Measurements from ENCODE around the gene RAD51B.

Gene RAD51B

DNA sequence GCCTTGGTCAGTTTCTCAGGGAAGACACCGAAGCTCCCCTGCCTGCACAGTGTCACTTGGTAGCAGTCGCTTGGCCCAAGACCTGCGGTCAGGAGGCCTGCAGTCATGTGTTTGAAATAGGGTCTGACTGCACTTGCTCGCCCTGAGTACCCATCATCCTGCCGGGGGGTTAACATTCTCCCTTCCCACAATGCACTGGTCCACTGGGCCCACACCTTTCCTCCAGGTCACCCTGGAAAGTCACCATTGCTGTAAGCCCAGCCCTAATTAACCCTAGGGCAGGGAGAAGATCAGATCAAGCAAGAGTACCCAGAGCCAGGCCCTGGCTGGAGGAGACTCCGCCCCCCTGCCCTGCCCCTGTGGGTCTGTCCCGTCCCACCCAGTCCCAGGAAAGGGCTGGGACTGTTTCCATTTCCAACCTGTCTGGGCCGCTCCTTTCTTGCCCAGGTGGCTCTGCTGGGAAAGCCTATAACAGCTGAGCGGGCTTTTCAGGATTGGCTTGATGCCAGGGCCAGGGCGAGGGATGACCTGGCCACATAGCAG, 886.2 kb downstream of the RAD51B start:
- Mint-ChIP-seq H3K27me3 (ENCODE audit: low read depth) (peaks cover 12% of the 10 kb centered on the region), H3K27ac (peak overlapping the region; percentile 69 to 97 (median 97)), H3K4me1 (peaks cover 41% of the 10 kb centered on the region), H3K4me3 (no peak overlapping the region), H3K36me3 (ENCODE audit: low read depth) (peaks cover 5% of the 10 kb centered on the region), H3K9me3 (peaks cover 5% of the 10 kb centered on the region)
- TF ChIP-seq, protein P1, sequence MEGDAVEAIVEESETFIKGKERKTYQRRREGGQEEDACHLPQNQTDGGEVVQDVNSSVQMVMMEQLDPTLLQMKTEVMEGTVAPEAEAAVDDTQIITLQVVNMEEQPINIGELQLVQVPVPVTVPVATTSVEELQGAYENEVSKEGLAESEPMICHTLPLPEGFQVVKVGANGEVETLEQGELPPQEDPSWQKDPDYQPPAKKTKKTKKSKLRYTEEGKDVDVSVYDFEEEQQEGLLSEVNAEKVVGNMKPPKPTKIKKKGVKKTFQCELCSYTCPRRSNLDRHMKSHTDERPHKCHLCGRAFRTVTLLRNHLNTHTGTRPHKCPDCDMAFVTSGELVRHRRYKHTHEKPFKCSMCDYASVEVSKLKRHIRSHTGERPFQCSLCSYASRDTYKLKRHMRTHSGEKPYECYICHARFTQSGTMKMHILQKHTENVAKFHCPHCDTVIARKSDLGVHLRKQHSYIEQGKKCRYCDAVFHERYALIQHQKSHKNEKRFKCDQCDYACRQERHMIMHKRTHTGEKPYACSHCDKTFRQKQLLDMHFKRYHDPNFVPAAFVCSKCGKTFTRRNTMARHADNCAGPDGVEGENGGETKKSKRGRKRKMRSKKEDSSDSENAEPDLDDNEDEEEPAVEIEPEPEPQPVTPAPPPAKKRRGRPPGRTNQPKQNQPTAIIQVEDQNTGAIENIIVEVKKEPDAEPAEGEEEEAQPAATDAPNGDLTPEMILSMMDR (IDR thresholded peaks at IDR 0.05; ENCODE audit: unreplicated experiment in 3 of 3) = no peak

DNA sequence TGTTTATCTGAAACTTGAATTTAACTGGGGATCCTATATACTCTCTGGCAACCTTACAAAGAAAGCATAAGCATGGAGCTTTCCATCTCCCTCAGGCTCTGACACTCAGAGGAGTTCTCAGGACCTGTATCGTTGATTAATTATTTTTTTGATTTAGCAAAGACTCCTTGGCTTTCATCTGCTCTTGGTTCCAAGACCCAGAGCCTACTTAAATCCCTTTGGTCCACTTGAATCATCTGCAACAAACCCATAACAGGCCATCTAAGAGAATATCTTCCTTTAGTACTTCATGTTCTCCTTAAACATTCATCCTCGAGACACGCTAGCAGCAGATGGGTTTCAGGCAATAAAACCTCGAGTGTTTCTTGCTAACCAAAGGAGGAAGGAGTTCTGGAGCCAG, 887.9 kb downstream of the RAD51B start:
- Mint-ChIP-seq H3K4me1 (peaks cover 43% of the 10 kb centered on the region), H3K9me3 (no peaks in the 10 kb centered on the region), H3K27ac (peak overlapping the region; percentile 58 to 97 (median 97)), H3K27me3 (ENCODE audit: low read depth) (peaks cover 11% of the 10 kb centered on the region), H3K36me3 (ENCODE audit: low read depth) (no peaks in the 10 kb centered on the region), H3K4me3 (no peak overlapping the region)
- TF ChIP-seq, protein P1 (IDR thresholded peaks at IDR 0.05; ENCODE audit: unreplicated experiment in 3 of 3) = no peak

DNA sequence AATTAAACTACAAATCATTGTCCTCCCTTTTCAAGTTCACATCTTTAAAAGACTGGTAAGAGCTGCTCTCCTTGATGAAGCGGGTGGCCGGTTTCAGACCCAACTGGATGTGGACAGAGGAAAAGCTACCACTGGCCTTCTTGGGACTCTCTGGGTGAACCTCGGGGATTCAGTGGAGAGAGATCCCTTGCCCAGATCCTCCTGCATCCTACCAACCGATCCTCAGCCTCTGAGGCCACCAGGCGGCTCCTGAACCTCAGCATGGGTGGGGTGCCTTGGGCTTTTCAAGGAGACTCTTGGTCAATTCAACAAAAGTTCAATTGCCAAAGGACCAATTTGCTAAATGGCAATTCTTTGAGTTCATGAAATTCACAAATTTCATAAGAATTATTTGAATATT, 888.8 kb downstream of the RAD51B start:
- H3K36me3 Mint-ChIP-seq (ENCODE audit: low read depth) = no peaks in the 10 kb centered on the region
- H3K4me3 Mint-ChIP-seq = no peak overlapping the region
- H3K27me3 Mint-ChIP-seq (ENCODE audit: low read depth) = peaks cover 11% of the 10 kb centered on the region
- peak overlapping the region in 1 of 3 experiments; percentile 97 for H3K27ac Mint-ChIP-seq
- peaks cover 50% of the 10 kb centered on the region for H3K4me1 Mint-ChIP-seq
- TF ChIP-seq, protein P1 (IDR thresholded peaks at IDR 0.05; ENCODE audit: unreplicated experiment in 3 of 3) = no peak
- H3K9me3 Mint-ChIP-seq = no peaks in the 10 kb centered on the region

DNA sequence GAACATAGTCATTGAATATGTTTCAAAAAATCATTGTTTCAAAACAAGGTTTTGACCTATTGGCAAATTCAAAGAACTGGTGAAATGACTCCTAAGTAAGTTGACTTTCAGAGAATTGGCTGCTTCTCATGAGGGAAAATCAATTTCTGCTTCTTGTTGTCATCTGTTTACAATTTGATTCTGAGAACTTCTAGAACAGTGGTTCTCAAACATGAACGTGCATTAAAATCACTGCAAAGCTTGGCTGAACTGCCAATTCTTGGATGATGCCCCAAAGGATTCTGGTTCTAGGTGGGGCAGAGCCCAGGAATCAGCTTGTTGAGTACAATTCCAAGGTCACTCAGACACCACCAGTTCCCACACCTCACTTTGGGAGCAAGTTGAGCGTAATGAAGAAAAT, 889.4 kb downstream of the RAD51B start:
- TF ChIP-seq, protein P1 (IDR thresholded peaks at IDR 0.05; ENCODE audit: unreplicated experiment in 3 of 3) = no peak
- Mint-ChIP-seq H3K27me3 (ENCODE audit: low read depth) (peaks cover 11% of the 10 kb centered on the region), H3K4me1 (peaks cover 57% of the 10 kb centered on the region), H3K9me3 (no peaks in the 10 kb centered on the region), H3K4me3 (no peak overlapping the region), H3K27ac (no peak overlapping the region), H3K36me3 (ENCODE audit: low read depth) (no peaks in the 10 kb centered on the region)

DNA sequence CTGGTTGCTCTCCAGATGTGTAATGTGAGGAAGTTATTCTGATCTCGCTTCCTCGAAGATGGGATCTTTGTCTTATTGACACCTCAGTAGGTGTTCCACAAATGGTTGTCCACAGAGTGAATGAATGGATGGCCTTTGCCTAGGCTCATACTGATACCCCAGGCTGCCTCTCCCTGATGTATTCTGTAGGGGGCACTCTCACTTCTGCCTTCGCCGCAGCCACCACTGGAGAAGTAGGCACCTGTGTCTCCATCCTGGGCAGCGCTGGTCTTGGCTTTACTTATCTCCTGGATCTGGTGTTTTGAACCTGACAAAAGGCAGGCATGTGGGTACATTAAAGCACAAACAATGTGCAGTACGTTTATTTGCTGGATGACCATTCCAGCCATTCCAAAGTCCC, 891.2 kb downstream of the RAD51B start:
- H3K27ac Mint-ChIP-seq = peak overlapping the region in 1 of 3 experiments; percentile 34
- no peaks in the 10 kb centered on the region for H3K36me3 Mint-ChIP-seq (ENCODE audit: low read depth)
- peaks cover 55% of the 10 kb centered on the region for H3K4me1 Mint-ChIP-seq
- no peak overlapping the region for H3K4me3 Mint-ChIP-seq
- TF ChIP-seq, protein P1 (IDR thresholded peaks at IDR 0.05; ENCODE audit: unreplicated experiment in 3 of 3) = no peak
- H3K27me3 Mint-ChIP-seq (ENCODE audit: low read depth) = peaks cover 8% of the 10 kb centered on the region
- H3K9me3 Mint-ChIP-seq = no peaks in the 10 kb centered on the region

DNA sequence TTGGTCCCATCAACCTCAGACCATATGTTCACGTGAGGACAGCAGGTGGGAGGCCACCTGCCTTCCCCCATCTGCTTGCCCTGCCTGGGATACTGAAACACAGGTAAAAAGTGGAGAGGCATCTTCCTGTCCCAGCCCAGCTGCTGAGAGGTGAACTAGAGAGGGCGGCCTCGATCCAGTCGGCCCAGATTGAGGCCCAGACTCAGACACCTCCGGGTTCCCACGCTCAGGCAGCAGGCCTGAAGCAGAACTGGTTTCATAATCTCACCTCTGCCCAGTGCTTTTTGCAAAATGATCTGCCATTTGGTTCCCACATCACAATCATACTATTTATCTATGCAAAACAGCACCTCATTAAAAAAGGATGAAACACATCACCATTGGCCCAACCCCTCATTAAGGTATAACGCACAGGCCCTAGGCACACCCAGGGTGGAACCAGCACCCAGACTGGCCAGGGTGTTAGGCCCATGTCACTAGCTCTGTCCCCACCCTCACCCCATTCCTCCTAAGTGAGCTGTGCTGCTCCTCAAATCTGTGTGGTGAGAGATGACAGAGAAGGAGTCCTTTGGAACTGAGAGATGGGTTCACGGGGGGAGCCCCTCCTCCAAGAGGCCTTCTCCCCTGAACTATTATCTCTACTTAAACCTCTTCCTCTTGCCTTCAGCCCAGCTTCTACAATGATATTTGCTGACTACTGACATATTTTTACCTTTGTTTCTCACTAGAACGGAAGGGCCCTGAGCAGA, 892.2 kb downstream of the RAD51B start:
- Mint-ChIP-seq H3K4me3 (no peak overlapping the region), H3K36me3 (ENCODE audit: low read depth) (no peaks in the 10 kb centered on the region), H3K27me3 (ENCODE audit: low read depth) (peaks cover 8% of the 10 kb centered on the region), H3K4me1 (peaks cover 45% of the 10 kb centered on the region), H3K9me3 (no peaks in the 10 kb centered on the region), H3K27ac (peak overlapping the region in 2 of 3 experiments; percentile 69 to 70)
- TF ChIP-seq, protein P1 (IDR thresholded peaks at IDR 0.05; ENCODE audit: unreplicated experiment in 3 of 3) = no peak

Data from nephron (organoid).